GM21576 (cell line): ENCODE measurements around the gene MYLK4.
A peak's percentile ranks its signal among the peaks of the same experiment; 100 is the strongest.

Experiments
- ATAC-seq: cut with Tn5 transposase; IDR thresholded peaks from one replicate; pipeline ENCODE4 v1.9.1; 2021; ENCODE audit warnings: mild to moderate bottlenecking, moderate library complexity; ENCODE audit not compliant: unreplicated experiment

MYLK4 gene

GRCh38 chr6:2665146-2666070, 85.3 kb downstream of the MYLK4 start:
- no peak for ATAC-seq

GRCh38 chr6:2663123-2663522, 87.6 kb downstream of the MYLK4 start:
- no peak for ATAC-seq

- no peak for ATAC-seq
These were observed 89.1 kb downstream of the MYLK4 start for GRCh38 chr6:2661651-2662050.

- ATAC-seq, result no peak
These were observed 90.8 kb downstream of the MYLK4 start for GRCh38 chr6:2659882-2660281.

GRCh38 chr6:2659381-2659780, 91.3 kb downstream of the MYLK4 start:
- ATAC-seq, result no peak

- ATAC-seq, result peak; percentile 84
These were observed 91.9 kb downstream of the MYLK4 start for GRCh38 chr6:2658788-2659187.

GRCh38 chr6:2656460-2657079, 94.2 kb downstream of the MYLK4 start:
- ATAC-seq, result no peak

GRCh38 chr6:2655844-2656433, 94.8 kb downstream of the MYLK4 start:
- ATAC-seq, result no peak

GRCh38 chr6:2653369-2654032, 97.2 kb downstream of the MYLK4 start:
- ATAC-seq, result no peak

- no peak for ATAC-seq
These were observed 98.1 kb downstream of the MYLK4 start for GRCh38 chr6:2652611-2653010.

- ATAC-seq, result no peak
These were observed 98.8 kb downstream of the MYLK4 start for GRCh38 chr6:2651961-2652360.

- no peak for ATAC-seq
These were observed 99.2 kb downstream of the MYLK4 start for GRCh38 chr6:2651536-2651935.

- ATAC-seq, result no peak
These were observed 104.4 kb downstream of the MYLK4 start for GRCh38 chr6:2646346-2646745.

- no peak for ATAC-seq
These were observed 106.7 kb downstream of the MYLK4 start for GRCh38 chr6:2643935-2644539.

- ATAC-seq, result no peak
These were observed 107.6 kb downstream of the MYLK4 start for GRCh38 chr6:2643130-2643529.

GRCh38 chr6:2641044-2641725, 109.5 kb downstream of the MYLK4 start:
- peak; percentile 80 for ATAC-seq

GRCh38 chr6:2640551-2640950, 110.2 kb downstream of the MYLK4 start:
- no peak for ATAC-seq

- no peak for ATAC-seq
These were observed 110.8 kb downstream of the MYLK4 start for GRCh38 chr6:2639896-2640295.

- ATAC-seq, result no peak
These were observed 111.6 kb downstream of the MYLK4 start for GRCh38 chr6:2639167-2639566.

- no peak for ATAC-seq
These were observed 114.0 kb downstream of the MYLK4 start for GRCh38 chr6:2636672-2637071.
